ENCODE data around the gene MAML2. TPM values are rescaled to one million over a fixed set of nuclear protein-coding genes. Genes with fewer than 3 reads are reported as not detected.

MAML2 gene
- polyA plus RNA-seq, 3 donors = 0.57 to 7.6 (median 1.2) TPM

- H4K20me1 ChIP-seq (ENCODE audit: insufficient read depth, low read length) = no peaks in the 10 kb centered on the region
- DNase-seq = no peak
- no peak overlapping the region for H3K27ac Mint-ChIP-seq
- H3K4me3 Mint-ChIP-seq = no peak overlapping the region
- H3K4me3 ChIP-seq (replicated peaks in 1 of 3; ENCODE audit: low read depth in 2 of 3, low read length in 3 of 3) = no peak overlapping the region
- H3K36me3 ChIP-seq (replicated peaks in 1 of 2; ENCODE audit: control insufficient read depth in 1 of 2, insufficient read depth in 2 of 2, low read length in 2 of 2) = peaks cover 3 to 13% of the 10 kb centered on the region in 2 donors
- H3K27ac ChIP-seq (ENCODE audit: low read depth in 1 of 2, low read length in 2 of 2) = no peak overlapping the region
- WGBS (ENCODE audit: insufficient coverage) = no CpG with 5 or more reads among the region's 2 CpGs
- no peak overlapping the region for H2AFZ ChIP-seq (ENCODE audit: insufficient read depth, low read depth, low read length, poor library complexity, severe bottlenecking)
- H3K36me3 Mint-ChIP-seq = peaks cover 41% of the 10 kb centered on the region in 2 donors
- intact Hi-C loops (cut with micrococcal nuclease) = no loop called here
- H3K9me3 ChIP-seq (replicated peaks in 1 of 2; ENCODE audit: control insufficient read depth in 1 of 2, insufficient read depth in 1 of 2, low read length in 2 of 2) = no peaks in the 10 kb centered on the region
- H3K9me3 Mint-ChIP-seq = peaks cover 0 to under 1% (median 0%) of the 10 kb centered on the region in 7 donors
- no peak overlapping the region for H3K4me2 ChIP-seq (replicated peaks; ENCODE audit: extremely low read depth, low read length, poor library complexity, severe bottlenecking)
- no peaks in the 10 kb centered on the region for H3K4me1 Mint-ChIP-seq
- H3K9ac ChIP-seq (ENCODE audit: insufficient read depth, low read length, poor library complexity, severe bottlenecking) = no peak overlapping the region
- TF ChIP-seq CTCF (IDR thresholded peaks at IDR 0.05) = no peak
- H3K27me3 Mint-ChIP-seq (ENCODE audit: low read depth in 3 of 3) = peaks cover 0 to 4% (median 2%) of the 10 kb centered on the region in 3 donors
- no peaks in the 10 kb centered on the region for H3K4me1 ChIP-seq (ENCODE audit: control insufficient read depth in 1 of 2, insufficient read depth in 2 of 2, low read length in 2 of 2)
- H3K79me2 ChIP-seq (ENCODE audit: insufficient read depth, low read length) = no peaks in the 10 kb centered on the region
- no peaks in the 10 kb centered on the region for H3K27me3 ChIP-seq (ENCODE audit: control insufficient read depth in 2 of 2, insufficient read depth in 2 of 2, low read length in 2 of 2)
These were observed 358.9 kb downstream of the MAML2 start for GRCh38 chr11:95984072-95984471.

- Mint-ChIP-seq H3K4me3 (no peak overlapping the region), H3K9me3 (peaks cover 0 to 3% (median 0%) of the 10 kb centered on the region in 7 donors), H3K36me3 (peaks cover 26 to 27% of the 10 kb centered on the region in 2 donors), H3K27me3 (ENCODE audit: low read depth in 3 of 3) (peaks cover 0 to 3% (median 0%) of the 10 kb centered on the region in 3 donors), H3K27ac (no peak overlapping the region), H3K4me1 (no peaks in the 10 kb centered on the region)
- TF ChIP-seq CTCF (IDR thresholded peaks at IDR 0.05) = no peak
- Histone ChIP-seq H3K4me1 (ENCODE audit: control insufficient read depth in 1 of 2, insufficient read depth in 2 of 2, low read length in 2 of 2) (no peaks in the 10 kb centered on the region), H3K4me2 (replicated peaks; ENCODE audit: extremely low read depth, low read length, poor library complexity, severe bottlenecking) (no peak overlapping the region), H3K27me3 (ENCODE audit: control insufficient read depth in 2 of 2, insufficient read depth in 2 of 2, low read length in 2 of 2) (no peaks in the 10 kb centered on the region), H4K20me1 (ENCODE audit: insufficient read depth, low read length) (no peaks in the 10 kb centered on the region), H3K9ac (ENCODE audit: insufficient read depth, low read length, poor library complexity, severe bottlenecking) (no peak overlapping the region), H3K79me2 (ENCODE audit: insufficient read depth, low read length) (no peaks in the 10 kb centered on the region), H3K27ac (ENCODE audit: low read depth in 1 of 2, low read length in 2 of 2) (no peak overlapping the region), H2AFZ (ENCODE audit: insufficient read depth, low read depth, low read length, poor library complexity, severe bottlenecking) (no peak overlapping the region), H3K36me3 (replicated peaks in 1 of 2; ENCODE audit: control insufficient read depth in 1 of 2, insufficient read depth in 2 of 2, low read length in 2 of 2) (peaks cover 6 to 10% of the 10 kb centered on the region in 2 donors), H3K9me3 (replicated peaks in 1 of 2; ENCODE audit: control insufficient read depth in 1 of 2, insufficient read depth in 1 of 2, low read length in 2 of 2) (no peaks in the 10 kb centered on the region), H3K4me3 (replicated peaks in 1 of 3; ENCODE audit: low read depth in 2 of 3, low read length in 3 of 3) (no peak overlapping the region)
- DNase-seq = no peak
- 87% methylated on average over 3 of the region's 6 CpGs for WGBS (ENCODE audit: insufficient coverage)
- intact Hi-C loops (cut with micrococcal nuclease) = no loop called here
These were observed 365.3 kb downstream of the MAML2 start for GRCh38 chr11:95977534-95978174.
